HG02610 (cell line): ENCODE results near the gene TNN.

ENCODE experiments used
- ATAC-seq: cut with Tn5 transposase; IDR thresholded peaks from one replicate; pipeline ENCODE4 v1.9.1; 2021; ENCODE audit warnings: mild to moderate bottlenecking, moderate library complexity; ENCODE audit not compliant: unreplicated experiment

The TNN gene

DNA sequence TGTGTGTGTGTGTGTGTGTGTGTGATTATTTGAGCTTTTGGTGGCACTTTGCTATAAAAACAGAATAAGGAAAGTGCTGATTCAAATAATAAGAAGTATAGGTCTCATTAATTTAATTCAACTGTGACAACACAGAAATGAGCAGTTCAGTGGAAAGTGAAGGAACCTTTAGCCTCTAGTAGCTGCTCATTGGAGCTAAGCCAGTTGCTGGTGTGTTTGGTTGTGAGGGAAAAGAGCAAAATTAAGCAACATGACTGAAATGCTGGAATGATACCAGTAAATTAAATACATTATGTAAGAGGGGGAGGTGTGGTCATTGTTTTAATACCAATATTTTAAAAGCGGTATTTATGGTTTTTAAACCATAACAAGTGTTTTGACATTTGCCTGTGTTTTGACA lies 69.7 kb downstream of the TNN start:
- ATAC-seq, result no peak

DNA sequence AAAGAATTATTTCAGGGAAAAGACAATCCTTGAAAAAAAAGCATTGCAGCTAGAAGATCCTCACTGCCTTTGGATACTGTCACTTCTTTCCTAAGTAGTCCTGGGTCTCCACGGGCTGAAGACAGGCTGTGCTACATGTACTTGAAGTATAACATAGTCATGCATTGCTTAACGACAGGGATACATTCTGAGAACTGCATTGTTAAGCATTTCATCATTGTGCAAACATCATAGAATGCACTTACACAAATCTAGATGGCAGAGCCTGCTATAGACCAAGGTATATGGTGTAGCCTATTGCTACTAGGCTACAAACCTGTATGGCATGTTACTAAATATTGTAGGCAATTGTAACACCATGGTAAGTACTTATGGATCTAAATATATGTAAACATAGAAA lies 70.9 kb downstream of the TNN start:
- ATAC-seq, result no peak

DNA sequence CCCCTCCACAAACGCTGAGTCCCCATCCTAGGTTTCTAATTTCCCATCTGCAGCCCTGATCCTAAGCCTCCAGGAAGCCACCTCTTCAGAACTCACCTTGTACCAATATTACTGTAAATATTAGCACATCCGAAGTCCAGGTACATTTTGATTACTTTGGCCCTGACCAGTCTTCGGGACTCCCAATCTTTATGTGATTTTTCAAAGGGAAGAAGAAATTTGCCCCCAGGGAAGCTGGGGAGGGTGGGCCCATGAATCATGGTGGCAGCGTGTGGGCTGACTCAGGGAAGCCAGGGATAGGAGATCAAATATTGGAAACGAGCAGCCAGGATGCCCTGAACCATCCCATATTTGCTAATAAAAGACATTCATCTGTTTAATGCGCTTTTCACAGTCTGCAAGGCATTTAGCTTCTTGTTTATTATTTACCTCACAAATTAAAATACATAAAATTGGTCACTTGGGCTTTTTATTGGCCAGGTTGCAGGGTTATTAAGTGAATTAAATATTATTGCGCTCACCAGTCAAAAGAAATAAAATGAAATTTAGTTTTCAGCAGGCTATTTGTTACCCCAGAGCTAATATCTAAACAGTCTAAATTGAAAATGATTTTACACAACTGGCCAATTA lies 78.4 kb downstream of the TNN start:
- ATAC-seq, result no peak

DNA sequence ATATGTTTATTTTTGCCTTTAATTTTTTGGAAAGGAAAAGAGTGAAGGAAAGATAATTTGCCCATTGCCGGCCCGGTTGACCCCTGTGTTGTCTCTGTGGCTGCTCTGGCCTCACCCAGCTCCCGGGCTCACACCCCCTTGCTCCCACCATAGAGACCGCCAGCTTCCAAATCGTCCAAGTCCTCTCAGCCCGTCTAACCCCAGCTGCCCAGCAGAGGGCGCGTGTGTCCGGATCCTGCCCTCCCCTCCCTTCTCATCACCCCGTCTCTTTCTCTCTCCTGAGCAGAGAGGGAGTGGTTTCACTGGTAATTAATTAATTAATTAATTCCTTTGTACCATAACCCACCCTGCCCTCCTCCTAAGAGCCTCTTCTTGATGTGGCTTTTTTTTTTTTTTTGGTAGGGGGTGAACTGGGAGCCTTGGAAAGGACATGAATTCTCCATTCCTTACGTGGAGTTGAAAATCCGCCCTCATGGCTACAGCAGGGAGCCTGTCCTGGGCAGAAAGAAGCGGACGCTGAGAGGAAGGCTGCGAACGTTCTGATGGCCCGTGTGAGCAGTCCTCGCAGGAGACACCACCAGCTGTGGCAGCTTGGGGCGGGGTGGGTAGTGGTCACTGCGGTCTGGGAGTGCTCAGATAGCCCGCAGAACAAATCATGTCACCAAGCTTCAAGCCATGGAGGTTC lies 79.0 kb downstream of the TNN start:
- ATAC-seq, result peak; percentile 40

DNA sequence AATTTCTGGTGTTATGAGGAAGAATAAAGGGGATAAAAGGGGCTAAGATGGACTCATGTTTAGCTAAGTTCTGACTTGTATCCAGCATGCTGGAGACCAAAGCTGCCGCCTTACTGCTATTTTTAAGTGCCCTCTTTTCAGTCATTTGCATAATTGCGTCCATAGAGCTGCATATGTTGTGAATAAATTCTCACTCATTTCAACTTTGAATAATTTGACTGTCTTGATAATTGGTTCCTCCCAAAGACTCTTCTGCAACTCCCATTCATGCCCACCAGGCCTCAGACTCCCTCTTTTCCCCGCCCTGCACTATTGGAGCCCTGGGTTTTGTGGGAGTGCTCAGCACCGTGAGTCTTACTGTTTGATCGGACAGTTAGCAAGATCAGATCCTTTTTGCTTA lies 79.9 kb downstream of the TNN start:
- no peak for ATAC-seq

DNA sequence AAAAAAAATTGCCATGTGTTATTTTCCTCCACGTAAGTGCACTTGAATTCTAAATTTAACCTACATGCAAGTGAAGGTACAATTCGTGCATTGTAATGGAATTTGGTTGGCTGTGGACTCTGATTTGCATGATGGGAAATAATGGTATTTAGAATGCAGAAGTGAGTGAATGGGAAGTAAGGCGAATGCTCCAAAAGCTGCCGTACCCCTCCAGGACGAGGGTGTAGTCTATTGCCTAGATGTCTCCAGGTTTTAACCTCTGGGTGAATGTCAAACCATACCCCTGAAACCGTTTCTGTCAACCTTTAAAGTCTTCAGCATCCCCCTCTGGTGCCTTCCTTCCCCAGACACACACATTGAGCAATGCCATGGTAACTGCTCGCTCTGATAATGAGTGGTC lies 80.4 kb downstream of the TNN start:
- ATAC-seq, result no peak

DNA sequence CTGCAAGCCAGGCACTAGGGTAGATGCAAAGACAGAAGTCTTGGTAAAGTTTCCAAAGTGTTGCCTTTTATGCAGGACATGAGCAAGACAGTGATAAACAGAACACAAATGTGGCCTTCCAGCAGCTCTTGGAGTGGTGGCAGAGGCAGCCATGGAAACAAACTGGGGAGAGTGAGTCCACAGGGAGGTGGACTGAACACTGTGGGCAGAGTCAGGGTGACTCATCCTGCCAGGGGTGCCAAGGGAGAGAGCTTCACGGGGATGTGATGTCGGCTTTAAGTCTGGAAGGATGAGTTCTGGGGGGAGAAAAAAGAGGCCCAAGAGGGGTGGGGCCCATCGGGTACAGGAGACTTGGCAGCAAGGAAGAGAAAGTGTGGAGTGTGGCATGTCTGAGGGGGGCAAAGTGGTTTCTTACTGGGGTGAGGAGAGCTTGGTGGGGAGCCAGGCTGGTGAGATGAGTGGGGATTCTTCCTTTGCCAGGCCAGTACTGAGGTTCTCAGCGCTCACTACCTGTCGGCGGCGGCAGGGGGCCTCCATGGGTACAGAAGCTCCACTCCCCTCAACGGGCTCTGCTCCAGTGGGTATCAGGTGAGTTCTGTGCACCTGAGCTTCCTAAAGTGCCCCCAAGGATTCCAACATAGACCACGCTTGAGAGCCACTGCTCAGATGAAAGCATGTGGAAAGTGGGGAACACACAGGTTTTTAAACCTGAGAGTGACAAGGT lies 83.1 kb downstream of the TNN start:
- no peak for ATAC-seq

- ATAC-seq, result no peak
Observed at GRCh38 chr1:175152006-175152652, 84.5 kb downstream of the TNN start.

GRCh38 chr1:175154629-175155472 lies 87.2 kb downstream of the TNN start:
- peak; percentile 40 for ATAC-seq

DNA sequence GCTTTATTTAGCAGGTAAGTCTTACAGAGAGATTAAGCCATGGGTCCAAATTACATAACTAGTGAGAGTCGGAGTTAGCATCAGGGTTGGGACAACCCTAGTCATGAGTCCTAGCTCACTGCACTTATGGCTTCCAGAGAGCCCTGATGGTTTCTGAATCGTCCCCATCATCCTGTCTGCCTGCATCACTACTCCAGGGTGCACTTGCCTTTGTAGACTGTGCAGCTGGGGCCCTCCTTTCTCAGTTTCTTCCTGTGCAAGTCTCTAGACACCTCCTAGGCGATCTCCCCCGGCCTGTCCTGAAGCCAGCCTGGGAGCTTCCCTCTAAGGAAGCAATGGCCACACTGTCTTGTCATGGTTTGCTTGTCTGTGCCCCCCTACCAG lies 87.8 kb downstream of the TNN start:
- no peak for ATAC-seq

- ATAC-seq, result no peak
Observed at GRCh38 chr1:175155936-175156335, 88.3 kb downstream of the TNN start.

GRCh38 chr1:175157200-175157599 lies 89.6 kb downstream of the TNN start:
- ATAC-seq, result no peak

DNA sequence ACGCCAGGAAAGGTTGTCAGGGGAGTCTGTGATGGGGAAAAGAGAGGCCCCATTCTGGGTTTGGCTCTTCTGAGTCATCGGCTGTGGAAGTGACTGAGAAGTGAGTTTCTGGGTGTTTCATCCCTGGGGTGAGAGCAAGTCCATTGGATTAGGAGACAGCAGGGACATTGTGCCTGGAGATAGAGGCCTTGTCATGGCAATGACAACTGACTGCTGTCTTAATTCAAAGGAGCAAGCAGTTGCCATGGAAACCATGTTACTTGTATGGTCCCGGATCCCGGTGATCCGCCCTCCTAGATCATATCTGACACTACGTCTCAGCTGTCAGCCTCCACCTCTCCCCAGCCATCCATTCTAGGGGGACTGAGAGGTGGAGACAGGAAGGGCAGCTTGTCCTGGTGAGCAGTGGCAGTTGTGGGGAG lies 90.5 kb downstream of the TNN start:
- ATAC-seq, result no peak

DNA sequence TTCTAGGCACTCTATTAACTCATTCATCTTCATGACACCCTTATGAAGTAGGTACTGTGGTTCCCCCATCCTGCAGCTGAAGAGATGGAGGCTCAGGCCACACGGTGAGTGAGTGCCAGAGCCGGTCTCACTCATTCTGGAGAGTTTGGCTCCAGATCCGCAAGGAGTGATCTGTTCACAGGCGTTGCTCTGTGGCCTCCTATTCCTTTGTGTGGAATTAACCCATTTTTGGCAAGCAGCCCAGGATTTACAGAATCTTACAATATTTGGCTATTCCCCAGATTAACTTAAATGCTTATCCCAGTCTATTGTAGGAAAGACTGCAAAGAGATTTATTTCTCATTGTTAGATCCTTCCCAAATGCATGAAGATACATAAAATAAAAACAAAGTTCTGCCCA lies 95.3 kb downstream of the TNN start:
- ATAC-seq, result no peak

GRCh38 chr1:175163702-175164101 lies 96.1 kb downstream of the TNN start:
- no peak for ATAC-seq

DNA sequence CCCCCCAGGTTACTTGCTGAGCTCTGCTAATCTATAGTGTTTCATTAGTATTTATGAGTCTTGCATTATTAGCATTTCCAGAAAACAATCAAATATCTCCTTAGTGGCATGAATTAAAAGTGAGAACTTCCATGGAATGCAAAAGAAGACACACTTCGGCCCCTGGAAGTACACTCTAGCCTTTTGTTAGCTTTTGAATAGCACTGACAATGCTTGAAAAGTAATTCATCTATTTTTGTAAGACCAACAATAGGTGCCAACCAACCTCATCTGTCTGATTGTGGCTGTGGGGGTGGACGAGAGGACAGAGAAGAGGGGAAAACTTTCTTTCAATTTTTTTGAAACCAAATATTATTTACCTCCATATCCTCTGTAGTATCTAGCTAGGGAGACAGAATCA lies 97.1 kb downstream of the TNN start:
- no peak for ATAC-seq

DNA sequence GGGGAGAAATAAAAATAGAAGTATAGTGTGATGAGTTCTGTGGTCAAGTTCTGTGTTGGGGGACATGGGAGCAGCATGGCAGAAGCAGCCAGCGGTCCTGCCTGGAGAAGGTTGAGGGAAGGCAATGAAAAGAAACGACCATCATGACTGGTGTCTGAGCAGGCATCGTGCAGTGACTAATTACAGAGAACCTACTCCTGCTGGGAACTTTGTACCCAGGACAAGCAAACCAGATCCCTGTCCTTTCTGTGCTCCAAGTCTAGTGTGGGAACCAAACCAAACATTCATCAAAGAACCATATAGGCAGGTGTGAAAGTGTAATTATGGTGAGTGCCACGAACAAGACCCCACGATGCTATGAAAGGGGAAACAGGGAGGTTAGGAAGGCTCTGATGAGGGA lies 99.1 kb downstream of the TNN start:
- ATAC-seq, result no peak

DNA sequence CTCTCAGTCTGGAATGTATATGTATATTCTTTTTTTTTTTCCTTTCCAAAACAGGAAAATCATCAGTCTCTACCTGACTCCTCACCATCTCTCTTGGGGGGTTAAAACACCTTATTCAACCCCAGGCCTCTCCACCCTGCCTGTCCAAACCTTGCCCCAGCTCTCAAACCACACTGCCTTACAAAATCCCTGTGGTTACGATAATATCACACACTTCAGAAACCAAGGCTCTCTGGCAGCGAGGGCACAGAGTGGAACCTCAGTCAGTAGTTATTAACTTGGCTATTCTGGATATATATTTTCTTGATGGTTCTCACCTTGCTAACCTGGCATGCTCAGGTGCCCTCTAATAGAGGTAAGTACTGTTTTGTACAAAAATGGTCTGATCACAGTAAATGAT lies 100.2 kb downstream of the TNN start:
- ATAC-seq, result no peak

DNA sequence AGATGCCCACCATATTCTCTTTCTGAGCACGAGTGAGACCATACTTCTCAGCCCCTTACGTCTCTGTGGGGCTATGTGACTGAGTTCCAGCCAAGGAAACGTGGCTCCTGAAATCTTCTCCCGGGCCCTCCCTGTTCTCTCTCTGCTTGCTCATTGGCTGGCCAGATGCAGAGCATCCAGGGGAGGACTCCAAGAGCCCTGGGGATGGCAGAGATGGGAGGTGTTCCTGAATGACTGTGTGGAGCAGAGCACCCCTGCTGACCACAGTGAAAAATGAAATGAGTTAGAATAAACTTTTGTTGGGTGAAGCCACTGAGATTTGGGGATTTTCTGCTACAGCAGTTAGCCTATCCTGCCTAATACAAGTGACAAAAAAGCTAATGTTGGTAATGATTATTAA lies 101.1 kb downstream of the TNN start:
- no peak for ATAC-seq

DNA sequence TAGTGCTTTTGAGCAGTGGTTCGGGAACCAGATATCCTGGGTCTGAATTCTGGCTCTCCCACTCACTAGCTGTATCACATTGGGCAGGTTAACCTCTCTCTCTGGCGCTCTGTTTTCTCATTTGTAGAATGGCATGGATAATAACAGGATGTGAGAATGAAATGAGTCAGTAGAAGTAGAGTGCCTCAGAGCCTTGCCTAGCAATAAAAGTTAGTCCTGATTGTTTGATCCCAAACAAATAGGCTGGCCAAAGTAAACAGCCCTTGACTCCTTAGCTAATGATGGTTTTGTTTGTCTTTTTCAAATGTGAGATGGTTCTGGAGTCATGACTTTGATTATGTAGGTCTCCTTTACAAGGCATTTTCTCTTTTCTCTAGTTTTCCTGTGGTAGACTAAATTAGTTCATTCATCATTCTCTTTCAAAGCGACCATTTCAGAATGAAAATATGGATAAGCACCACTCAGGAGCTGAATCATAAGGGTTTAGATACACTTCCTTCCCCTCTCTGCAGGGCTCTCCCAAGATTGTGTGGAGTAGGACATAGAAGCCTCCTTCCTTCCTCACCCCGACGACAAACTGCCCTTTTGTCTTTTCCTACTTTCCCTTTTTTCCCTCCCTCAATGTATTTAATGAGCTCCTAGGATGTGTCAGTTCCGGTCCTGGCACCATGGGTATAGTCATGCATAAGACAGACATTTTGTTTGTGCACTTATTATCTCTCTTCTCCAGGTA lies 101.8 kb downstream of the TNN start:
- ATAC-seq, result no peak
